A549 (cell line): ENCODE results near the gene POM121.
"Not testable (repeated sequence)": the region's sequence is repeated elsewhere in the genome, so short reads cannot be mapped to it uniquely, and the experiment has no call there.

ENCODE experiments used
- CTCF ChIP-seq: fragments of >200 bp; sonication (Bioruptor Twin); formaldehyde crosslinking; IDR thresholded peaks from 3 replicates; pipeline ENCODE4 v1.5.1; 2016
- EP300 ChIP-seq, 2 experiments: fragments of >200 bp; sonication (Bioruptor Twin); formaldehyde crosslinking; IDR thresholded peaks; 2 replicates in 1 of 2; 3 replicates in 1 of 2; pipeline ENCODE4 v1.6.1; 2016 to 2017
- JUNB ChIP-seq: fragments of >200 bp; sonication (Bioruptor Twin); formaldehyde crosslinking; IDR thresholded peaks from 2 replicates; pipeline ENCODE4 v1.6.1; 2016
- POLR2A ChIP-seq: IDR thresholded peaks from 2 replicates; pipeline ENCODE4 v1.6.1; 2012; ENCODE audit warnings: mild to moderate bottlenecking, low read length
- RAD21 ChIP-seq, 2 experiments: fragments of >200 bp in 1 of 2; sonication (Bioruptor Twin) in 1 of 2; formaldehyde crosslinking in 1 of 2; IDR thresholded peaks in 1 of 2; conservative IDR thresholded peaks in 1 of 2; 2 replicates in 1 of 2; 3 replicates in 1 of 2; pipeline ENCODE4 v1.6.1; 2012 to 2018; ENCODE audit warnings: inconsistent platforms in 1 of 2
- SREBF2 ChIP-seq: fragments of 450-650 bp; IDR thresholded peaks from 2 replicates; pipeline ENCODE4 v1.6.1; 2014; ENCODE audit warnings: mild to moderate bottlenecking, moderate library complexity

- TF ChIP-seq CTCF; RAD21 (conservative IDR thresholded peaks at IDR 0.05 in 1 of 2, IDR thresholded peaks at IDR 0.05 in 1 of 2); POLR2A; SREBF2; JUNB; EP300 (IDR thresholded peaks at IDR 0.05): not testable (repeated sequence)
Observed at GRCh38 chr7:72960626-72961345, 35.9 kb downstream of the POM121 start.
